GM12892 (cell line): ENCODE results near the gene CNTLN.
"Not testable (repeated sequence)": the region's sequence is repeated elsewhere in the genome, so short reads cannot be mapped to it uniquely, and the experiment has no call there.

Source experiments
- DNase-seq: peaks from one replicate; pipeline ENCODE4 v3.0.0; 2011; ENCODE audit not compliant: insufficient read length
- FAIRE-seq: peaks from 2 replicates; lab custom pipeline; 2011; peaks lifted over from hg19 to GRCh38; lab: Jason Lieb, UNC
- POLR2A ChIP-seq: IDR thresholded peaks from 2 replicates; pipeline ENCODE4 v1.6.1; 2011; ENCODE audit warnings: low read depth, low read length, control low read depth
- POLR2AphosphoS5 ChIP-seq: IDR thresholded peaks from 2 replicates; pipeline ENCODE4 v1.6.1; 2011; ENCODE audit warnings: low read depth, low read length, control low read depth
- TAF1 ChIP-seq: IDR thresholded peaks from 2 replicates; pipeline ENCODE4 v1.6.1; 2011; ENCODE audit warnings: low read depth, mild to moderate bottlenecking, control low read depth, low read length, borderline replicate concordance

Gene CNTLN

DNA sequence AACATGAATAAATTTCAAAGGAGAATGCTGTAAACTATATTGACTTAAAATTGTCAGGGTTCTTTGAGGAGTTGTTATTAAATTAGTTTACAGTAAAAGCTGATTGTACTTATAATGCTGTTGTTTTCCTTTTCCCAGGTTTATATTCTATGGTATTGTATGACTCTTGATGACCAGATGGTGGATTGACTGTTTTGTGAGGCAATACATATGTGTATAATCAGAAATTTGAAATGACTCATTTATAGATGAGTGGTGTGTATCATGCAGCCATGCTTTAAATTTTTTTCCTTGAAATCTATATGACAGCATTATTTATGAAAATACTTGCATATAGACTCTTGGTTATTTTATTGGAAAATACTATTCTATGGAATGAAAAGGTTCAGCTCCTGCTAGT is 195.3 kb downstream of the CNTLN start:
- DNase-seq (no peak), FAIRE-seq (no peak)
- no peak for TF ChIP-seq TAF1
- no peak for TF ChIP-seq POLR2AphosphoS5
- no peak for TF ChIP-seq POLR2A

DNA sequence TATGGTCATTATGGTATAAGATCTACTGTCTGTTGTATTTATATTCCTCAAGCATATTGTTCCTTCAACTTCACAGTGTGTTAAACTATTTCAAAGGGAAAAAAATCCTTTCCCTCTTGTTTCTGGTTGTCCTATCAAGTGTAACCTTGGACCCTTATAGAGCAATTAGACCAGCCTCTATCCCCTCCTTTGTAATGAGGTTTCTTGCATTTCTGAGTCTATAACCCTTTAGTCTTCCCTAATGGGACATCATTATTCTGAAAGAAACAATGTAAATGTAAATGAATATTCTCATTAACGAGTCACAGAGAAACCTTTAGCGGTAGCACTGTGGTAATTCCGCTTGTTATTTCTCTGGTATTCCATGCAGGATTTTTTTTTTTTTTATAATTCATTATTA is 197.3 kb downstream of the CNTLN start:
- DNase-seq (no peak), FAIRE-seq (no peak)
- TF ChIP-seq TAF1 (no peak), POLR2AphosphoS5 (no peak), POLR2A (no peak)

GRCh38 chr9:17339156-17339555 is 204.3 kb downstream of the CNTLN start:
- DNase-seq (no peak), FAIRE-seq (no peak)
- no peak for TF ChIP-seq TAF1
- TF ChIP-seq POLR2AphosphoS5, result no peak
- TF ChIP-seq POLR2A, result no peak

DNA sequence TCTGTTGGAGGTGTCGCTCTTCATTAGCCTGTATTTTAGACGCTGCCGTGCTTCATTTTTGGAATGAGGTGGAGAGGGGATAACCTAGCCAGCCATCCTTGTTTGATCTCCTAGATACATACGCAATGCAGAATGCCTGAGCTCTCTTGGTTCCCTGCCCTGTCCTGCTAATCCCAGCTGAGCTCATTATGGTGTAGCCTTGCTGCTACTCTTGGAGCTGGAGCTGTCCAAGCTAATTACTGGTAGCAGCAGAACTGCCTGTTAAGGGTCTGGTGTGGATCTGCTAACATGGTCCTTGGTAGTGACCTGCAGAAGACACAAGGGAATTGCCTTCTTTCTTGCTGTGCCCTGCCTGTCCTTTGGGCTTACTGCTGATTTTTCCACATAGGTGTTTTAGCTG is 207.9 kb downstream of the CNTLN start:
- TF ChIP-seq TAF1 (no peak), POLR2AphosphoS5 (no peak), POLR2A (no peak)
- FAIRE-seq (no peak), DNase-seq (no peak)

DNA sequence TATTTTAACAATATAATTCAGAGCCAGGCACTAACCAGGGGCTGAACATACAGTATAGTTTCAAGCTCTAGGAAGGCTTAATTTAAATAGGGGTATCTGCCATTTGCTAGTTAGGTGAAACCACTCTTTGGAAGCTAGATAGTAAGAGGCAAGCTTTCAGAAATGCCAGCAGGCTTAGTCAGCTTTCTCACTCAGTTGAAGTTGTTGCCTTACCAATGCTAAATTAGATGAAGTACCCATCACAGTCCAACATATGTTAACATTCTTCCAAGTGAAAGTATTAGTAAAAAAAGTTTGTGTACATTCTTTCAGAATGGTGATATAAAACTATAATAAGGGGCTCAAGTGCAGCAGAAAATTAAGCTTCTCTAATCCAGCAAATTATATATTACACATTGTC is 215.0 kb downstream of the CNTLN start:
- no peak for FAIRE-seq
- no peak for DNase-seq
- TF ChIP-seq TAF1 (no peak), POLR2AphosphoS5 (no peak), POLR2A (no peak)

GRCh38 chr9:17354006-17354405 is 219.2 kb downstream of the CNTLN start:
- not testable (repeated sequence) for DNase-seq, FAIRE-seq

DNA sequence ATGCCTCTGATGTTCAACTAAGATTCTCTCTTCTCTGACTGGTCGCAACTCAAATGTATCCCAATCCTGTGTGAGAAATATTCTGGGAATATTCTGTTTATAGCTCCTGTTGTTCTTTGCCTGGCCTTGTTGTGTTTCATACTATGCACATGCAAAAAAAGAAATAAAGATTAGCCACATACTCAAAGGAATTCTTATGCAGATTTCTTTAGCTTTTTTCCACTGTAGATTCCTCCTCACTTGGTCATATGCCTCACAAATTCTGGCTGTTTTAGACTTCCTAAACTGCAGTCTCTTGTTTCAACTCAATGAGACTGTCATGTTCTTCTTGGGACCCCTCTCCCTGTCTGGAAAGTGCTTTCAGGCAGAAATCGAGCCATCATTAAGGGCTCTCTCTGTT is 226.5 kb downstream of the CNTLN start:
- FAIRE-seq (no peak), DNase-seq (no peak)
- TF ChIP-seq POLR2AphosphoS5 (no peak), TAF1 (no peak), POLR2A (no peak)

GRCh38 chr9:17367035-17367434 is 232.2 kb downstream of the CNTLN start:
- FAIRE-seq (no peak), DNase-seq (no peak)
- no peak for TF ChIP-seq POLR2A
- TF ChIP-seq POLR2AphosphoS5, result no peak
- no peak for TF ChIP-seq TAF1

DNA sequence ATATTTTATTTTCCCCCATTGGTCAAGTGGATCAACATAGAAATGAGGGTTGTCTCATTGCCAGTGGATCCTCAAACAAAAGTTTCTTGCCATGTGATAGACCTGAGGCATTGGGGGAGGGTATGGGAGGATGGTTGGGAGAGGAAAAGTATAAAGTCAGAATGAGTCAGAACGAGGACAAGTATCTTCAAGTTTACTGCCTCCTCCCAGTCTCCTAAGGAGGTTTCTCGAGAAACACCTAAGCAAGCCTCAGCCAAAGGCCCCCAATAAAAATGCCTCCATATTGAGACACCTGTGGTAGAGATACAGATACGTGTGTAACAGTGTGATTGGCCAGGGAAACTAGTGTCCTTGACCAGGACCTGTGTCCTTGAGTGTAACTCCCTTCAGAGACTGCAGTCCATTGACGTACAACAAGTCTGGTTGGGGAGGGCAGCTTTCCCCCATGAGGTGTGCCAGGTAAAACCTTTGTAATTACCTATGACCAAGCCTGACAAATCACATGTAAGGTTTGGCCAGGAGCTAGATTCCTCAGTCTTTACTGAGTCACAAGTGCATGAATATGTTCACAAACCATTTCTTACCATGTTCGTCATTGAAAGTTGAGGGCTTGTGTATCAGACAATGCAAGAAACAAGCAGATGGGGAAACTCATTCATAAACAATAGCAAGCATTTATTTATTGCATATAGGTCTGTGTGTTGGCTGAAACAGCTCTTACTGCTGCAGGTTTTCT is 245.5 kb downstream of the CNTLN start:
- no peak for FAIRE-seq
- no peak for DNase-seq
- TF ChIP-seq POLR2AphosphoS5 (no peak), POLR2A (no peak), TAF1 (no peak)

DNA sequence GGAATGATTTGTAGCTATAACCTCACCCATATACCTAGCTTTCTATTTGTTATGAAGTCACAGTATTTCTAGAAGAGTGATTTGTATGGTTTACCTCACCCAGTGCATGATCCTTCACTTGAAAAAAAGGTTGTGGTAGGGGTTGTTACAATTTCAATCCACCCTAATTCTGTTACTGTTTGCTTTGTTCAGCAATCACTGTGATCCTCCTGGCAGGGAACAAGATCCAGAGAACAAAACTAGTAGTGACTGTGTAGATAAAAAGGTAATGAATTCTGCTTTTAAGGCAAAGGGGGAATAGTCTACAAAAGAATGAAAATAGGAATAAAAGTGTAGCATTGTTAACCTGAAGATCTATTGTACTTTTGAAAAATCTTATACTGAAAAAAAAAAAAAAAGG is 252.7 kb downstream of the CNTLN start:
- DNase-seq (no peak), FAIRE-seq (no peak)
- TF ChIP-seq TAF1, result no peak
- TF ChIP-seq POLR2A, result no peak
- TF ChIP-seq POLR2AphosphoS5, result no peak

GRCh38 chr9:17389026-17389425 is 254.2 kb downstream of the CNTLN start:
- TF ChIP-seq POLR2AphosphoS5 (no peak), POLR2A (no peak), TAF1 (no peak)
- no peak for DNase-seq
- no peak for FAIRE-seq

DNA sequence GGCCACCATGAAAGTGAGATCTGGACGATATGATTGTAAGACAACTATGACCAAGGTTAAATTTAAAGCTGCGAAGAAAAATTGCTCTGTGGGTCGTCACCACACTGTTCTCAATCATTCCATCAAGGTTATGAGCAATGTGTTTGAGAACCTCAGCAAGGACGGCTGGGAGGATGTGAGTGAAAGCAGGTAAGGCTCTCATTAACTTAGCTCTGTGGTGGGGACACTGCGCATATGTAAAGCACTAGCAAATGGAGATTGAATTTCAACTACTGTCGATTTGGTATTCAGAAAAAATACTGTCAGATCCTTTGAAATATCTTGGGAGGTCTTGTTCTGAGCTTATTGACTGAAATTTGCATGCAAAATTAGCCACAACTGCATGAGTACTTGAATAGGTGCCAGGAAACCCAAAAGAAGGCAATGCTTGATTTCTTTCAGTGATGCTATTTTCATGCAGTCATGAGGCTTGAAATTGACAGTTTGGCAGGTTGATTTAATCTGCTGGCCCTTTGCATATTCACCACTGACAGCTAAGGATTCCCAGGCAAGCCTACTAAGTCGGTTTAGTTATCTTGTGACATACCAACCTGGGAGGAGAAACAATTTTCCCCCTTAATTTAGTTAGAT is 260.2 kb downstream of the CNTLN start:
- no peak for TF ChIP-seq POLR2A
- no peak for TF ChIP-seq POLR2AphosphoS5
- no peak for TF ChIP-seq TAF1
- no peak for FAIRE-seq
- no peak for DNase-seq

DNA sequence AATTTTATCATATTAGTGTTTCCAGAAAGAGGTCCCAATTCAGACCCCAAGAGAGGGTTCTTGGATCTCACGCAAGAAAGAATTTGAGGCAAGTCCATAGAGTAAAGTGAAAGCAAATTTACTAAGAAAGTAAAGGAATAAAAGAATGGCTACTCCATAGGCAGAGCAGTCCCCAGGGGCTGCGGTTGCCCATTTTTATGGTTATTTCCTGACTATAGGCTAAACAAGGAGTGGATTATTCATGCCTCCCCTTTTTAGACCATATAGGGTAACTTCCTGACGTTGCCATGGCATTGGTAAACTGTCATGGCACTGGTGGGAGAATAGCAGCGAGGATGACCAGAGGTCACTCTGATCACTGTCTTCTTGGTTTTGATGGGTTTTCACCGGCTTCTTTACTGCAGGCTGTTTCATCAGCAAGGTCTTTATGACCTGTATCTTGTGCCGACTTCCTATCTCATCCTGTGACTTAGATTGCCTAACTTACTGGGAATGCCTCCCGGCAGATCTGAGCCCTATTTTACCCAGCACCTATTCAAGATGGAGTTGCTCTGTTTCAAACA is 262.4 kb downstream of the CNTLN start:
- DNase-seq, FAIRE-seq: not testable (repeated sequence)
